Trophoblast cell (in vitro differentiated cells and primary cell): ENCODE data around the gene JPH3.

ENCODE experiments used
- DNase-seq, 2 donors: peaks; one replicate each; pipeline ENCODE4 v3.0.0-alpha.2; 2016
- H2AFZ ChIP-seq: 2 replicates; pipeline ENCODE4 v1.6.1; 2013; ENCODE audit warnings: low read length, moderate library complexity, mild to moderate bottlenecking; ENCODE audit not compliant: insufficient read depth, poor library complexity
- H2AK5ac ChIP-seq: 2 replicates; pipeline ENCODE4 v1.6.1; 2013; ENCODE audit warnings: mild to moderate bottlenecking, low read length
- H2BK120ac ChIP-seq: 2 replicates; pipeline ENCODE4 v1.6.1; 2013; ENCODE audit warnings: low read length, mild to moderate bottlenecking, moderate library complexity; ENCODE audit not compliant: insufficient read depth, poor library complexity
- H2BK12ac ChIP-seq: 2 replicates; pipeline ENCODE4 v1.6.1; 2013; ENCODE audit warnings: mild to moderate bottlenecking, low read length, moderate library complexity
- H2BK5ac ChIP-seq: 2 replicates; pipeline ENCODE4 v1.6.1; 2013; ENCODE audit warnings: low read length, low read depth, moderate library complexity, mild to moderate bottlenecking; ENCODE audit not compliant: poor library complexity
- H3K14ac ChIP-seq: 2 replicates; pipeline ENCODE4 v1.6.1; 2013; ENCODE audit warnings: mild to moderate bottlenecking, low read length
- H3K18ac ChIP-seq: 2 replicates; pipeline ENCODE4 v1.6.1; 2013; ENCODE audit warnings: mild to moderate bottlenecking, low read length
- H3K23ac ChIP-seq: 2 replicates; pipeline ENCODE4 v1.6.1; 2013; ENCODE audit warnings: low read length
- H3K27ac ChIP-seq: 2 replicates; pipeline ENCODE4 v1.5.1; 2013; ENCODE audit warnings: low read depth, mild to moderate bottlenecking, inconsistent platforms, low read length, moderate library complexity
- H3K27me3 ChIP-seq: 2 replicates; pipeline ENCODE4 v1.6.1; 2013; ENCODE audit warnings: inconsistent platforms, mild to moderate bottlenecking, low read length, moderate library complexity; ENCODE audit not compliant: insufficient read depth
- H3K36me3 ChIP-seq, 2 experiments: 1 replicate in 1 of 2; 2 replicates in 1 of 2; pipeline ENCODE4 v1.6.1; 2013; ENCODE audit warnings: low read length in 2 of 2, mild to moderate bottlenecking in 2 of 2, moderate library complexity in 1 of 2; ENCODE audit not compliant: insufficient read depth in 2 of 2, control insufficient read depth in 1 of 2
- H3K4ac ChIP-seq: 2 replicates; pipeline ENCODE4 v1.6.1; 2013; ENCODE audit warnings: low read depth, mild to moderate bottlenecking, low read length, moderate library complexity
- H3K4me1 ChIP-seq, 2 experiments: 1 replicate in 1 of 2; 2 replicates in 1 of 2; pipeline ENCODE4 v1.6.1; 2013; ENCODE audit warnings: low read length in 2 of 2, mild to moderate bottlenecking in 2 of 2, moderate library complexity in 1 of 2; ENCODE audit not compliant: insufficient read depth in 2 of 2, control insufficient read depth in 1 of 2
- H3K4me2 ChIP-seq: 2 replicates; pipeline ENCODE4 v1.6.1; 2013; ENCODE audit warnings: inconsistent platforms, mild to moderate bottlenecking, low read length, moderate library complexity
- H3K4me3 ChIP-seq: 2 replicates; pipeline ENCODE4 v1.5.1; 2013; ENCODE audit warnings: mild to moderate bottlenecking, low read depth, low read length, inconsistent platforms
- H3K79me1 ChIP-seq: one replicate; pipeline ENCODE4 v1.6.1; 2013; ENCODE audit warnings: low read length
- H3K79me2 ChIP-seq: 2 replicates; pipeline ENCODE4 v1.6.1; 2013; ENCODE audit warnings: low read length, mild to moderate bottlenecking; ENCODE audit not compliant: control insufficient read depth, insufficient read depth, poor library complexity
- H3K9ac ChIP-seq: 2 replicates; pipeline ENCODE4 v1.6.1; 2013; ENCODE audit warnings: mild to moderate bottlenecking, low read length
- H3K9me3 ChIP-seq: 2 replicates; pipeline ENCODE4 v1.6.1; 2013; ENCODE audit warnings: low read depth, mild to moderate bottlenecking, control low read depth, inconsistent platforms, low read length; ENCODE audit not compliant: insufficient read depth
- H4K12ac ChIP-seq: 2 replicates; pipeline ENCODE4 v1.6.1; 2013; ENCODE audit warnings: low read depth, mild to moderate bottlenecking, low read length, moderate library complexity
- H4K8ac ChIP-seq: 2 replicates; pipeline ENCODE4 v1.6.1; 2013; ENCODE audit warnings: low read depth, mild to moderate bottlenecking, low read length, moderate library complexity
- H4K91ac ChIP-seq: one replicate; pipeline ENCODE4 v1.6.1; 2013; ENCODE audit warnings: low read depth, mild to moderate bottlenecking, low read length, moderate library complexity
- WGBS: extraction: QIAGEN DNeasy Blood & Tissue Kit; methylation state at CpG from one replicate; pipeline ENCODE4 v1.1.7; 2013; ENCODE audit warnings: missing lambda C conversion rate; ENCODE audit not compliant: insufficient read length, insufficient coverage; ENCODE audit errors: extremely low coverage; 5-methylcytosine and 5-hydroxymethylcytosine counted together

Gene JPH3

DNA sequence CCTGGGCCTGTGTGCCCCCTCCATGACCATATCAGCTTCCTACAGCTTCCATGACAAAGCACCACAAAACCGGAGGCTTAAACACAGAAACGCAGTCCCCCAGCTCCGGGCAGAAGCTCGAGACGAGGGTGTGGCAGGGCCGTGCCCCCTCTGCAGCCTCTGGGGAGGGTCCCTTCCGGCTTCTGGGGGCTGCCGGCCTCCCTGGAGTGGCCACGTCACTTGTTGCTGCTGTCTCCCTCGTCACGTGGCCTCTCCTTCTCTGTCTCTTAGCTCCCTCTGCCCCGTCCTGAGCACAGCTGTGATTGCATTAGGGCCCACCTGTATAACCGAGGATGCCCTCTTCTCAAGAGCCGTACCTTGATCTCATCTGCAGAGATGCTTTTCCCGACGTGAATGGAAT, 64.6 kb downstream of the JPH3 start:
- Histone ChIP-seq H3K14ac (no peak overlapping the region), H4K8ac (no peak overlapping the region), H3K36me3 (no peaks in the 10 kb centered on the region), H3K79me1 (no peaks in the 10 kb centered on the region), H3K27me3 (no peaks in the 10 kb centered on the region), H3K79me2 (no peaks in the 10 kb centered on the region), H3K9me3 (no peaks in the 10 kb centered on the region), H3K23ac (no peak overlapping the region), H3K9ac (no peak overlapping the region), H3K4me1 (no peaks in the 10 kb centered on the region), H4K91ac (no peak overlapping the region), H2AK5ac (no peak overlapping the region), H3K27ac (no peak overlapping the region), H2BK5ac (no peak overlapping the region), H2AFZ (no peak overlapping the region), H2BK120ac (no peak overlapping the region), H2BK12ac (no peak overlapping the region), H3K4me3 (no peak overlapping the region), H4K12ac (no peak overlapping the region), H3K18ac (no peak overlapping the region), H3K4ac (no peak overlapping the region), H3K4me2 (no peak overlapping the region)
- WGBS = no CpG with 5 or more reads among the region's 16 CpGs
- no peak for DNase-seq

DNA sequence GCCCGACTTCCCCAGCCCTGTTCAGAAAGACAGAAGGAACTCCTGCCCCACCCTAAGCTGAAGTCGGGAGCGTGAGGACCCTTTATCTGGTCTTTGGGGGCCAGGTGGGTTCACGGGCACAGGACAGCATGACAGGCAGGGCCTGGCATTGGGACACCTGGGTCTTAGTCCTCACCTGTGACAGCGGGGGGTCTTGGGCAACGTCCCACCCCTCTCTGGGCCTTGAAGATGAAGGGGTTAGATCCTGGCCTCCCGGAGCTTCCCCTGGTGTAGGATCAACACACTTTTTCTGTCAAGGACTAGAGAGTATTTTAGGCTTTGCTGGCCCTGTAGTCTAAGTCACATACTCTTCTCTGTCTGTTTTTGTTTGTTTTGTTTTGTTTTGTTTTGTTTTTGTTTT, 65.1 kb downstream of the JPH3 start:
- no peak overlapping the region for H3K23ac ChIP-seq
- H3K79me2 ChIP-seq = no peaks in the 10 kb centered on the region
- no peak overlapping the region for H4K8ac ChIP-seq
- H3K4me2 ChIP-seq = no peak overlapping the region
- no peaks in the 10 kb centered on the region for H3K4me1 ChIP-seq
- H3K4me3 ChIP-seq = no peak overlapping the region
- no peak overlapping the region for H3K27ac ChIP-seq
- H2BK5ac ChIP-seq = no peak overlapping the region
- no peak overlapping the region for H3K18ac ChIP-seq
- H2AK5ac ChIP-seq = no peak overlapping the region
- no peak overlapping the region for H3K9ac ChIP-seq
- H3K36me3 ChIP-seq = no peaks in the 10 kb centered on the region
- H3K4ac ChIP-seq = no peak overlapping the region
- H4K12ac ChIP-seq = no peak overlapping the region
- H3K79me1 ChIP-seq = no peaks in the 10 kb centered on the region
- H3K9me3 ChIP-seq = no peaks in the 10 kb centered on the region
- DNase-seq = no peak
- no peak overlapping the region for H2BK120ac ChIP-seq
- H4K91ac ChIP-seq = no peak overlapping the region
- no peak overlapping the region for H2BK12ac ChIP-seq
- no peak overlapping the region for H3K14ac ChIP-seq
- WGBS = no CpG with 5 or more reads among the region's 7 CpGs
- no peak overlapping the region for H2AFZ ChIP-seq
- no peaks in the 10 kb centered on the region for H3K27me3 ChIP-seq

DNA sequence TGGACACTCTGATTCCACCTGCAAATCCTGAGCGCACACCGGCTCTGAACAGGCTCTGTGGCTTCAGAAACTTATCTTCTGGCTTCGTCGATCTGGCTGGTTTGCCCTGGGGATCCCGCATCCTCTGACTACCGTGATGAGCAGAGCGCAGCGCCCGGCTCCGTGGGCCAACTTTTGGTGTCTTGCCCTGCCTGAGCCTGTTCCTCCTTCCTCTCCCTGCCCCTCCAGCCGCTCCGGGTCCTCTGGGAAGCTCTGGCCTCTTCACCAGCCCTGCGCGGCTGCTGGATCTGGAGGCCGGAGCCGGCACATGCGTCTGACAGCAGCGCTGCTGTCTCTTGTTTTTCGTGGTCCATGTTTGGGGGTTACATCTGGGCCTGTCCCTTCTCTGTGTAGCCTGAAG, 65.6 kb downstream of the JPH3 start:
- no peak overlapping the region for H4K8ac ChIP-seq
- no peak overlapping the region for H2AK5ac ChIP-seq
- no peaks in the 10 kb centered on the region for H3K27me3 ChIP-seq
- no peak overlapping the region for H2BK120ac ChIP-seq
- no CpG with 5 or more reads among the region's 19 CpGs for WGBS
- H2BK12ac ChIP-seq = no peak overlapping the region
- H3K23ac ChIP-seq = no peak overlapping the region
- no peak overlapping the region for H2BK5ac ChIP-seq
- H4K12ac ChIP-seq = no peak overlapping the region
- H3K4ac ChIP-seq = no peak overlapping the region
- no peaks in the 10 kb centered on the region for H3K4me1 ChIP-seq
- H3K36me3 ChIP-seq = no peaks in the 10 kb centered on the region
- peak in 1 of 2 donors; percentile 9 for DNase-seq
- no peak overlapping the region for H3K27ac ChIP-seq
- H3K9ac ChIP-seq = no peak overlapping the region
- H3K4me3 ChIP-seq = no peak overlapping the region
- H3K79me1 ChIP-seq = no peaks in the 10 kb centered on the region
- H3K18ac ChIP-seq = no peak overlapping the region
- H4K91ac ChIP-seq = no peak overlapping the region
- no peak overlapping the region for H3K14ac ChIP-seq
- H3K79me2 ChIP-seq = no peaks in the 10 kb centered on the region
- no peak overlapping the region for H3K4me2 ChIP-seq
- peaks cover 1% of the 10 kb centered on the region for H3K9me3 ChIP-seq
- H2AFZ ChIP-seq = no peak overlapping the region

DNA sequence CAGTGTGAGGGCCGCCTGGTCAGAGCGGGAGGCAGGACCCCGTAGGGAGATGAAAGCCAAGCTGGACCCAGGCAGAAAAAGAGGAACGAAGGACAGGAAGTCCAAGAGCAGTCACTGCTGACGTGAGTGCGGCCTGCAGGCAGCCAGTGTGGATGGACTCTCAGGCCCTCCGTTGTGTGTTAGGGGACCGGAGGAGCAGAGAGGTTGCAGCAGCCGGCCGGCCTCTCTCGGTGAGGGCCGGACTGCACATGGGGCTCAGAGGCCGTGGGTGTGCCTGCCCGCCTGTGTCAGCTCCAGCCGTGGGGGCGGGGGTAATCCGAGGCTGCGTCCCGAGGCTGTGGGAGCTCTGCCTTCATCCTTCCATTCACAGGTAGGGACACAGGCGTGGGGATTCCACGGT, 67.4 kb downstream of the JPH3 start:
- Histone ChIP-seq H4K91ac (no peak overlapping the region), H3K9ac (no peak overlapping the region), H4K8ac (no peak overlapping the region), H3K79me1 (no peaks in the 10 kb centered on the region), H3K4me3 (no peak overlapping the region), H3K23ac (no peak overlapping the region), H3K9me3 (peaks cover 1% of the 10 kb centered on the region), H2BK12ac (no peak overlapping the region), H2BK5ac (no peak overlapping the region), H3K79me2 (no peaks in the 10 kb centered on the region), H2AK5ac (no peak overlapping the region), H3K4me2 (no peak overlapping the region), H3K14ac (no peak overlapping the region), H3K36me3 (no peaks in the 10 kb centered on the region), H4K12ac (no peak overlapping the region), H3K4me1 (no peaks in the 10 kb centered on the region), H2BK120ac (no peak overlapping the region), H3K27me3 (no peaks in the 10 kb centered on the region), H3K18ac (no peak overlapping the region), H3K27ac (no peak overlapping the region), H3K4ac (no peak overlapping the region), H2AFZ (no peak overlapping the region)
- no CpG with 5 or more reads among the region's 21 CpGs for WGBS
- DNase-seq = no peak
